DMS53 treated with DMSO at 0.1 percent for 48 hours (cell line): Measurements from ENCODE around the gene METTL15.
"Not testable (repeated sequence)": the region's sequence is repeated elsewhere in the genome, so short reads cannot be mapped to it uniquely, and the experiment has no call there.

ENCODE experiments used
- DNase-seq: peaks from one replicate; lab custom pipeline; 2025; ENCODE audit not compliant: unreplicated experiment; lab: John Stamatoyannopoulos, UW

METTL15 gene

DNA sequence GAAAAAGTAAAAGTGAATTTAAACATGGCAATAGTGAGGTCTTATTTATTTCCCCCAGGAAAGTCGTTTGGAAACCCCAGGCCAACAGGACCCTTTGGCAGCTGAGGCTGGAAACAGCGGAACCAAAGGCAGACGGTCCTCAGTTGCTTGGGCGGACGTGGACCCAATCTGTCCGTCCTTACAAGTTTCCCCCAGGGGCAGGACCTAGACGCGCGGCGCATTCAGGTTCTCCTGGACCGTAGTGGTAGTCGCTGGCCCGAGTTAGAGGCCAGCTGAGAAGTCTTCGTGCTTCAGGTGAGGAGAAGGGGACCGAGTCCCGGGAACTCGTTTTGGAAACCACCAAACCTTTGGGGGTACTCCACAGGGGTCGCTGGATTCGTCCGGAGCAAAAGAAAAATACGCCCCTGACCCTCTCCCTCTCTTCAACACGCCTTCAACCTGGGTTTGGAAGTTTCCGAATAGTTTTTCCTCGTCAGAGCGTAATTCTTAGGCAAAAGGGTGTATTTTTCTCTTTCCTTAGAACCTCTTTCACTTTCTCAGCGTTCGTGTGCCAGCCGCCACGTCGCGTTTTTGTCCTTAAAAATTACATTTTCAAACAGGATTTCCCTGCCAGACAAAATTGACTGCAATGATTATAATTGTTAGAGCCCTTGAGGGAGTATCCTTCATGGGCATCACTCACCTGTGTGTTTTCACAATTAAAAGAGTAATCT is 2.1 kb downstream of the METTL15 start:
- DNase-seq: peak; percentile 43

DNA sequence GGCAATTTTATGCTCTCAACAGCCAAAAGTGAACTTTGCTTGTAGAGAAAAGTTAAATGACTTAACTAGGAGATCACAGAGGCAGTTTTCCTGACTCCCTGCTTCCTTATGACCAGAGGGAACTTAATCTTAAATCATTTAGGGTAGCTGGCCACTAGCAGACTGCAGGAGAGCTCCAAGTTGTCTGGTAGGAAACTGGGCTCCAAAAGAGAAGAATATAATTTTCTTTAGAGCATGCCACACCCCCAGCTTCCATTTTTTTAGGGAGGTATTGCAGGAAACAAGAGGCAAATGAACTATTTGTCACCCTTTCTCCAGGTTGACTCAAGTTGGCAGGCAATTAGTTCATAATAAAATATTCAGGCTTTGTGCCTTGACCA is 2.6 kb downstream of the METTL15 start:
- DNase-seq: no peak

DNA sequence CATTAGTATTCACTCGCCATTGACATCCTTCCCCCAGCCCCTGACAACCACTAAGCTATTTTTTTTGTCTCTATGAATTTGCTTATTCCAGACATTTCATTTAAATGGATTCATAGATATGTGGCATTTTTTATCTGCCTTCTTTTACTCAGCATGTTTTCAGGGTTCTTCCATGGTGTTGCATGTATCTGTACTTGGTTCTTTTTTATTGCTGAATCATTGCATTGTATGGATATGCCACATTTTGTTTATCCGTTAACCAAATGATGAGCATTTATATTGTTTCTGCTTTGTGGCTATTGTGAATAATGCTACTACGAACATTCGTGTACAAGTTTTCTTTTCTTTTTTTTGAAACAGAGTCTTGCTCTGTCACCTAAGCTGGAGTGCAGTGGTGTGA is 5.9 kb downstream of the METTL15 start:
- DNase-seq: no peak

DNA sequence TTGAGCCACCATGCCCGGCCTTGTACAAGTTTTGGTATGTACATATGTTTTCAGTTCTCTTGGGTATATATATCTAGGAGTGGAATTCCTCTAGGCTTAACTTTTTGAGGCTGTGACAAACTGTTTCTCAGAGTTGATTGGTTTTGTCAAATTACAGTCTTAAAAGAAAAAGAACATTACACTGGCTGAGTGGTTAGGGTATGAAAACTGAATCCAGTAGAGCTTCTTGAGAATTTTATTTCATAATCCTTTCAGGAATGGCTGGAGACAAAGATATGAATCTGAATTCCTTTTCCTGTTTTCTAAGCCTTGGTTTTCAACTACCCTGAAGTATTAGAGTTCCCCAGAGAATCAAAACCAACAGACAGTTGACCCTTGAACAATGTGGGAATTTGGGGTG is 6.5 kb downstream of the METTL15 start:
- no peak for DNase-seq

DNA sequence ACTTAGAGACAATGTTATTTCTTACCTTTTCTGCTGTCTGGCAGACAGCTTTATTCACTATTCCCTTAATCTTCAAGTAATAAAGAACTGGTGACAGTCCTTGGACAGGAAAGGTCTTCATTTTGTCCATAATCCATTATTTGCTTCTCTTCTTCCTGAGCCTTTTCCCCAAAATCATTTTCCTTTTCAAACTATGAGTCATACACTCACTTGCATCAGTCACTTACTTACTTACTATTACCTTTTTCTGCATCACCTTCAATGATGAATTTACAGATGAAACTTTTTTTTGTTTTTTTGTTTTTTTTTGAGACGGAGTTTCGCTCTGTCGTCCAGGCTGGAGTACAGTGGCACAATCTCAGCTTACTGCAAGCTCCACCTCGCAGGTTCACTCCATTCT is 9.5 kb downstream of the METTL15 start:
- no peak for DNase-seq

DNA sequence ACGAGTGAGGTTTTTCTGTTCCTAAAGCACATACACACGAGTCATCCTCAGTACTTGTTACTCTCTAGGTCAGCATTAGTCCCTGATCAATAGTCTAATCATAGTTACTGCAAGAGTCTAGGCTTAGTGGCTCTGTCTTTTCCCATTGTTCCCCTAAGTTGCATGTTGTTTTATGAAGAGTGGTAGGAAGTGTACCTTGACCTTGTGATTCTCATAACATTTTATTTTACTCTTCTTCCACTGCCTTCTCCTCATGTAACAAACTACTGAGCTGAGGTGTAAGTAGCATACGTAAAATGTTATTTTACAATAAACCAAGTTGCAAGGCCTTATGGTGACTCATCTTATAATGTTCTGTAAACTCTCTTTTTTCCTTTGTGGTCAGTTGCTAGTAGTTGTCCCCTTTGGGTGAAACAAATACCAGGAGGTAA is 15.0 kb downstream of the METTL15 start:
- DNase-seq: no peak

DNA sequence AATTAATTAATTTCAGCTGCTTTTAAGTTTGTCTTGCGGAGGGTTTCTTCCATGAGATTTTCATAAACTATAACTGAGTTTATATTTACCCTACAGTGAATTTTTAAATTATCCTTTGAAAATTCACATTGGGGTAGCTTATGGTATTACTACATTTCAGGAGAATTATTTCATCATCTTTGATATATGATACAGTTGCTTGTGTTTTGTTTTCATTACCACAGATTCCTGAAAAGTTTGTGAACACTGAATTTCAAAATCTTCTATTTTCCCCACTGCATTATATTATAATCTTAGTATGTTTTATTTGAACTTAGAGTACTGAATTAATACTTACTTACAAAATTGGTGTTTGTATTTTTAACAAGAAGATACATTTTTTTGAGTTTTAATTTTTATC is 24.4 kb downstream of the METTL15 start:
- no peak for DNase-seq

DNA sequence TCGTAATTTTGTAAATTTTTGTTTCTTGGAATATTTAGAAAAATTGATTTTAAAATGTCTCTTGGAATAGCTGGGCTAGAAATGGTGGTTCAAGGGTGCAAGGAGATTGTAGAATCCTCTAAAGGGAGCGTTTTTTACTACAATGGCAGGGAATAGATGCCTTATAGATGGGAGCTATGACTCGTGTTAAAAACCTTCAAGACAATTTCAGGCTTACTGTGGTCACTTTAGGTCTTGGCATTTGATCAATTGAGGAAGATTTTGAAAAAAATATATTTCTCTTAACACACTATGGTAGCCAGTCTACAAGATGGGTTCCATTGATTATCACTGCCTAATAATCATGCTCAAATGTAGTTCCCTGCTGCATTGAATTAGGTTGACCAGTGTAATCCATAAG is 25.0 kb downstream of the METTL15 start:
- no peak for DNase-seq

DNA sequence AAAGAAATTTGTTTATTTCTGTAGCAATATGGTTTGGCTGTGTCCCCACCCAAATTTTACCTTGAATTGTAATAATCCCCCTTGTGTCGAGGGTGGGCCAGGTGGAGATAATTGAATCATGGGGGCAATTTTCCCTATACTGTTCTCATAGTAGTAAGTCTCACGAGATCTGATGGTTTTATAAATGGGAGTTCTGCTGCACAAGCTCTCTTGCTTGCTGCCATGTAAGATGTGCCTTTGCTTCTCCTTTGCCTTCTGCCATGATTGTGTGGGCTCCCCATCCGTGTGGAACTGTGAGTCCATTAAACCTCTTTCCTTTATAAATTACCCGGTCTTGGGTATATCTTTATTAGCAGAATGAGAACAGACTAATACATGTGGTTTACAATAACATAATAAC is 28.0 kb downstream of the METTL15 start:
- not testable (repeated sequence) for DNase-seq

DNA sequence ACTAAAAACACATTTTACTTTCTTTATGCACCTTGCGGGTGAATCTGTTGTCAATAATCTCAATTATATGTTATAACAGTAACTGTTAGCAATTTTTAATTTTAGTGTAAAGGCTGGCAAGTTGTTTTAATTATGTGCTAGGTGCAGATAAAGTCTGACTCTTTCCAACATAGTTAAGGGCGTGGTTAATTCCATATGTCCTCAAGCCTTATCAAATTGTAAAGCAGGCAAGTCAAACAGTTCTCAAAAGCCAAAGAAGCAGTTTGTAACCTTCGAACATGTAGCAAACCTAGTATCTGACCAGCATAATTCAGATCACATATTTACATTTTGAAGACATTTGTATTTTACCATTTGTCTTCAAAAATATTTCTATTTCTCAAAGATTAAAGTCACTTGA is 29.2 kb downstream of the METTL15 start:
- no peak for DNase-seq

DNA sequence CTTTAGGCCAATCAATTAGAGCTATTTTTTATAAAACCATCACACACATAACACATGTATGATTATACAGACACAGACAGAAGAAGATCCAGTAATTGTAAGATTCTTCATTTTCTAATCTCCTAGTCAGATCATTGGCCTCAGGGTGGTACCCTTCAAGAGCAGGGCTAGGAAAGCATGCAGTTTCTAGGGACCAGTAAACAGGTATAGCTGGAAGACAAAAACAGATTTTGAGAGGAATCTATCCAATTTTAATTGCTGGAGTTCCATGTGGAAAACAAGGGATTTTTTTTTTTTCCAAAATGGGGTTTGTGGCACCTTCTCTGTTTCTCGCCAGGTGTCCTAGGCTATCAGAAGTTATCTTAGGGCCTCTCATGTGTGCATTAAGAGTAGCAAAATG is 29.6 kb downstream of the METTL15 start:
- no peak for DNase-seq

DNA sequence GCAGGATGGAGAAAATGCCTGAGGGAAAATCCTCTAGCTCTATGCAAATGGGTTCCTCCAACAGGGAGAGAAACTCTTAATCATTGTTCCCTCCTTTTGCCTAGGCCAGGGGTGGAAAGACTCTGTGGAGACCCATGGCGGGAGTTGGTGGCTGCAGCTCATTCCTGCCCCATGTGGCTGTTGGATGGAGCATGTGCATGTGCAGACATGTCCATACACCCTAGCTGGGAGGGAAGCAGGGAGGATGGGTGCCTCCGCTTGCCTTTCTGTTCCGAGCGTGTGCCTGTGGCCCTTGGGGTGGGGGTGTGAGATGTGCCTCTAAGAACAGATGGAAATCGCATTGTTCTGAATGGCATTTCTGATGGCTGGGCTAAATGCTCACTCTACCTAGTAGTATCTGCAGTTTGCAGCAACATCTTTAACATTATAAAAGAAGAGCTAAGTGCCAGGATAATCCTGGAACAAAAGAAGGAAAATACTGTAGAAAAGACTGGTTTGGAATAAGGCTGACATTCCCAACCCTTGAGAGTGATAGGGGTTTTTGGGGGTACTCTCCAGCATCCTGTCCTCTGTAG is 31.7 kb downstream of the METTL15 start:
- DNase-seq: no peak

DNA sequence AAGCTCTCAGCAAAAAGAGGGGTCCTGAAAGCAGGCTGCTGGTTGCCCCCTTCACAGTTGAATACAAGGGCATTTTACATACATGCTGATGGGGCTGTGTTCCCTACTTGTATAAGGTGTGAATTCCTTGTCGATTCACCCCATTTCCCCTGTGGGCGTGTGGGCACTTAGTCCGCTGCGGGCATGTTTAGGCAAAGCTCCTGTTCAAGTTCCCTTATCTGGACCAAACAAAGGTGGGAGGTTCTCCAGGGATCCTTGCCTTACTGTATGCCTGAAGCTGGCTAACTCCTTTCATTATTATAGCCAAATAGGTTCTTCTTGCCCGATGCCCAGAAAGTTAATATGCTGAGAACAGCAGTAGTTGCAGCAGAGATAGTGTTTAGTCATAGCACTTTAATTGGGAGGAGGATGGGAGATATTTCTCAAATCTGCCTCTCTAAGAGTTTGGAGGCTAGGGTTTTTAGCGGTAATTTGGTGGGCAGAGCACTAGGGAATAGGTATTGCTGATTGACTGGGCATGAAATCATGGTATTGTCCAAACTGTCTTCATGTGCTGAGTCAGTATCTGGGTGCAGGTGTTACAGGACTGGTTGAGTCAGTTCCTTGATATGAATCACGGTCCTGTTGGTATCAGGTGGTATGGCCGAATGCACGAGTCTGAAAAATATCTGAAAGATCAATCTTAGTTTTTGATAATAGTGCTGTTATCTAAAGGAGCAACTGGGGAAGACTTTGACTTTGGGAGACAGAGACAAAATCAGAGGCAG is 32.7 kb downstream of the METTL15 start:
- no peak for DNase-seq

DNA sequence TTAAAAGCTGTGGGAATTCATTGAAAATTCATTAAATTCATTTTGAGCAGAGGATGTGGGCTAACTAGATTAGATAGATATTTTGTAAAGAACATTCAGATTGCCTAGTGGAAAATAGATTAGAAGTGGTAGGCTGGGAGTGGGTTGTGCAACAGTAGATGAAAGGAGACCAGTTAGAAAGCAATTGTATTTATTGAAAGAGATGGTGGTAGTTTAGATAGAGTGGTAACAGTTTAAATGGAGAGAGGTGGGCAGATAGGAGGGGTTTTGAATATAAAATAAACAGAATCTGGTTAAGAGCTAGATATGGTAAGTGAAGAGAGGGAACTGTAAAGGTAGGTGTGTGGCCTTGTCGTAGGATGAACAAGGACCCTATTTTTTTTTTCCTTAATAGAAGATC is 34.5 kb downstream of the METTL15 start:
- DNase-seq: no peak

DNA sequence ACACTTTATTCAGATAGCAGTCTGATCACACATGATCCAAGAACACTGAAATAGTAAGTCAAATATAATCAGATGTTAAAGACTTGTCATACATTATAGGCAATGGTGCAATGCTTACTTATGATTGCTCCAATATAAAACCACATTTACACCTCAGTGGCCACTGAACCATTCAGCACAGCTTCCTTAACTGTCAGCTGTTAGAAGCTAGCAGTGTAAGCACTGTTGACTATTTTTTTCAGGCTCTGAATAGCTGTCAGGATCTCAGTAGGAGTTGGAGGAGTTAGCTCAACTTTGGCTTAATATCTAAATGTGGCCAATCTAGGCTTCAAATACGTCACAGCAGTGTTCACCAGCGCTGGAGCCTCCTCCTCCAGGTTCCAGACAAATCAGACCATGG is 36.6 kb downstream of the METTL15 start:
- DNase-seq: no peak

DNA sequence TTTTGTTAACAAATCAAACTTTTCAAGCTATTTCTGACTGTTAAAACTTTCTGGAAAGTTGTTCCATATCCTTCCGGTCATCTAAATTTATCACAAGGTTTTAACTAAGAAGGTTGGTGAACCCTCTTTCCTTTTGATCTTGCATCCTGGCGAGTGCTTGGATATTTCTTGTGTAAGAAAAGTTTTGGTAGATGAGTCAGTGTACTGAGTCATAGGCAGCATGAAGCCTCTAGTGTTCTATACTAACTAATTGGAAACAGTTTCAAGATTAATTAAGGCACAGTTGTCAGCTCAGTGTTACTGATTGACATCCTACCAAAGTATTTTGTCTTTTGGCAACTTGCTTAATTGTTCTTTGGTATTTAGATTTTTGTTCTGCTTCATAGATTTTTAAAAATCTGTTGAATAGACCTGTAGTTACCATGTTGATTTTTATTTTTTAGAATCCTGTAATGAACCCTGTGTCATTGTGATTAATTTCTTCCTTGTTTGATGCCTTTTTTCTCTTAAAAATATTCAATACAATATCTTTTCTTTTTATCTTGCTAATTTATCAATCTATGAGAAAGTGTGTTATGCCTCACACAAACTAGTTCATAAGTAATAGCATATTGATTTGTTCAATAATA is 38.0 kb downstream of the METTL15 start:
- DNase-seq: no peak

DNA sequence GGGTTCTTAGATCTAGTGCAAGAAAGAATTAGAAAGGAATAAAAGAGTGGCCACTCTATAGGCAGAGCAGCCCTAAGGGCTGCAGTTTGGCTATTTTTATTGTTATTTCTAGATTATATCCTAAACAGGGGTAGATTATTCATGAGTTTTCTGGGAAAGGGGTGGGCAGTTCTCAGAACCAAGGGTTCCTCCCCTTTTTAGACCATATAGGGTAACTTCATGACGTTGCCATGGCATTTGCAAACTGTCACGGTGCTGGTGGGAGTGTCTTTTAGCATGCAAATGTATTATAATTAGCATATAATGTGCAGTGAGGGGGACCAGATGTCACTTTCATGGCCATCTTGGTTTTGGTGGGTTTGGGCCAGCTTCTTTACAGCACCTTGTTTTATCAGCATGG is 44.6 kb downstream of the METTL15 start:
- DNase-seq: no peak

DNA sequence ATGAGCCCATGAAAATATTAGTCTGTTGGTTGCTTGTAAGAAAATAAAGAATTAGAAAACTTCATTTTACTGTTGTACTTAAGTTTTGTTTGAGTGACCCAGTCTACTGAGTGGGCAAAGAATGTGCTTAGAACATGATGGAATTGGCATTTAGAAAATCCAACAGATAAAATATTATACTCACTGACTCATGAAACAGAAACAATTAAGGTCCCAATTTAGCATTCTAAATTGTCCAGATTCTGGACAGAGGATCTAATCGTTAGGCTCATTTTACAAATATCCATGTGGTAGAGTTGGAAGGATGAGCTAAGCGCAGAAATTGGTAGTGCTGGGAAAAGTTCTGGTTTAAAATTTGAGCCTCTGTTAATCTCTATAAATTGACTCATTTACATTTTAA is 45.4 kb downstream of the METTL15 start:
- no peak for DNase-seq

DNA sequence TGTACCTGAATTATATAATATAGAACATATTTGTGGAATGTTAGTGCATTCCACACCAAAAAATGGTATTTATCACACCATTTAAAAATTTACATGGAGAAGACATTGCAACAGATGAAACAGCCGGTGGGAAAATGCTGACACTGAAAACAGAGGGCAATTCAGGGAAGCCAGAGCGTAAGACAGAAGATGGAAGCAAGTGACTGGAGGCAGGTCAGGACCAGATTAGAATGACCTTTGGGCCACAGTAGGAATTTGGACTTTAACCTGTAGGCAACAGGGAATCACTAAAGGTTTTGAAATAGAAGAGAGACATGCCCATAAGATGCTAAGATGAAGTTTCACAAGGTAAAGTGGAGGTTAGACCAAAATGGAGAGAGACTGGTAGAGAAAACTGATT is 60.5 kb downstream of the METTL15 start:
- DNase-seq: no peak

DNA sequence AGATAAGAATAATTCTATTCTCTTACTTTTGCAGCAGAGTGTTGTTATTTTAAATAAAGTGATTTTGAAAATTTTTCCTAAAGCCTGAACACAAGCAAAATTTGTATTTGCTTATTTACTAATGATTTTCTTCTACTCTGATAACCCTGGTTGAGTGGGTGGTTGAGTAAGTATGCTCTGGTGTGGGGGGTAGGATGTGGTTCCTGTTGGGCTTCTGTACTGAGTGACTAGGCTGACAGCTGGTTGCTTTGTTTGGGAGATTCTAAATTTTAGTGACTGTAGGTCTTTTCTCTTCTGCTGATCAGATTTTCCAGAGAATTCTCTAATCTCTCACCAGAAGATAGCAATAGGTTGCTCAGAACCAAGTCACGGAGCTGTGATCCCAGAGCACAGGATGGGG is 61.6 kb downstream of the METTL15 start:
- DNase-seq: no peak

DNA sequence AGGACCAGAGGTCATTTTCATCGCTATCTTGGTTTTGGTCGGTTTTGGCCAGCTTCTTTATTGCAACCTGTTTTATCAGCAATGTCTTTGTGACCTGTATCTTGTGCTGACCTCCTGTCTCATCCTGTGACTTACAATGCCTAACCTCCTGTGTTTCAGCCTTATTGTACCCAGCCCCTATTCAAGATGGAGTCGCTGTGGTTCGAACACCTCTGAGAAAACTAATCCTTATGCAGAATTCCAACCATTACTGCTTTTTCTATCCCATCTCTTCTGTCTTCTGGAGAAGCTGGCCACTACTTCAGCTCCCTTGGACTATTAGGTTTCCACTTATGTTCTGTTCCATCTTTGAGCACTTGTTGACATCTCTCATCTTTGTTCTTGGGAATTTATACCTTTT is 62.6 kb downstream of the METTL15 start:
- no peak for DNase-seq

DNA sequence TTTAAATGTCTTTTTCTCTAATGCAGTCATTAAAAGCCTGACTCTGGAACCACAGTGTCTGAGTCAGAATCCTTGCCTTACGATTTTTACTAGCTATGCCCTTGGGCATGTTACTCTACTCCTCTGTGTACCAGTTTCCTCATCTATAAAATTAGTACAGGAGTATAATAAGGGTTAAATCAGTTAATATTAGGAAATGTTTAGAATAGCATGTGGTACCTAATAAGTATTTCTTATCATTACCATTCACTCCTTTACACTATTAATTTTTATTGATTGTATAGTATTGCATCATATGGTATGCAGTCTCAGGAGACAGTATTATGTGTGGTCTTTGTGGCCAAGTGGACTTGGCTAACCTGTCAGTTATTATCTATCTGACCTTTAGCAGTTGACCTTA is 68.2 kb downstream of the METTL15 start:
- no peak for DNase-seq
